Measurements from ENCODE around the gene MLF2. TPM values are rescaled to one million over a fixed set of nuclear protein-coding genes. Genes with fewer than 3 reads are reported as not detected.

The MLF2 gene, protein sequence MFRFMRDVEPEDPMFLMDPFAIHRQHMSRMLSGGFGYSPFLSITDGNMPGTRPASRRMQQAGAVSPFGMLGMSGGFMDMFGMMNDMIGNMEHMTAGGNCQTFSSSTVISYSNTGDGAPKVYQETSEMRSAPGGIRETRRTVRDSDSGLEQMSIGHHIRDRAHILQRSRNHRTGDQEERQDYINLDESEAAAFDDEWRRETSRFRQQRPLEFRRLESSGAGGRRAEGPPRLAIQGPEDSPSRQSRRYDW
- 92.7 and 94.4 TPM in 2 replicates for total RNA-seq

DNA sequence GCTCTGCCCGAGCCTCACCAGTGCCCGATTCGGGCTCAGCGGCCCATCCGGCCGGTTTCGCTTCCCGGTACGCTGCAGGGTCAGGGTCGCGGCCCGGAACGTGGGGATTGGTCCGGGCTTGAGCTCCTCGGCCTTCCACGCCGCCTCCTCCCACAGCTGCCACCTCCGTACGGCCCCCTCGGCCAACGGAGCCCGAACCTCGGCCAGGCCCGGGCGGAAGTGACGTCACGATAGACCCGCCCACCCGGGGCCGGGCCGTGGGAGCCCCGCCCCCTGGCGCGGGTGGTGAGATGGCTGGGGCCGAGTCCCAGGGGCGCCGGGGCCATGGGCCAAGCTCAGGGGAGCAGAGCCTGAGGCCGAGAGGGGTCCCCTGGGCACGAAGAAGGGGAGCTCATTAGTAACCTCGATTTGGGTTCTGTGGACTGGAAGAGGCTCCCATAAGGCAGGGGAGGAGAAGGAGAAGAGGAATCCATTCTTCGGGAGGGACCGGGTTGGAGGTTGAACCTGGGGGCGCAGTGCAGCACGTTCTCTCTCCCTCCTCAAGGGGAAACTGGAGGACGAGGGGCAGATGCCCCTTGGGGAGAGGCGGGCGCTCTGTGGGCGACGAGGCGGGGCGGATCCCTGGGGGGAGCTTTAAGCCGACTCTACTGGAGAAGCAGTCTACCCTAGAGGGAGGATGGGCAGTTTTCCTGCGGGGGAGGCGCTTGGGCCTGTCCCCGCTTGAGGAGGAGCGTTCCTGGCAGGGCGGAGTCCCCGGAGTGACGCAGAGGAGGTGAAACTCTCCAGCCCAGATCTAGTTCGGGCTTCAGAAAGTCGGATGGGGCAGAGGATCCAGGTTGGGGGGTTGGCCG is at the start of gene MLF2:
MLF2 (minus strand) TSS at position 221 of the 851 bp plus-strand sequence. CDS start 807 bp downstream, outside the sequence.
- intact Hi-C loops (cut with micrococcal nuclease) = loop anchor here (1.0 to 5.0 kb wide), 10 partner anchors 11 to 146 kb away; partner anchors contain the start of genes CD4, CDCA3, CHD4 and COPS7A

DNA sequence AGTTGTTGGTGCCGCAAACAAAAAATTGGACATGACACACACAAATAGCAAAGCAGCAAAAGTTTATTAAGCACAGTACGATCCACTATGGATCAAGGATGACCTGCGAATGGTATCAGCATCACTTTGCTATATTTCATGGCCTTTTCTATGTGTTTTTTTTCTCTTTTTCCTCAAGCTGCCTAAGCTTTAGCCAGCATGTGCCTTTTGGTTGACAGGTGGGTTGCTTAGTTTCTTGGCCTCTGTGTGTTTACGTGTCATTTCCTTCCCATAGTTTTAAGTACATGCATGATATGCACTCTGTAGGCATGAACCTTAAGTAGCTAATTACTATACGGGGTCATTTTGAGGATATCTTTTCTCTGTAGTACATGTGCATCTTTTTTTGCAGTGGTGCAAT is 46.2 kb upstream of the MLF2 start:
- intact Hi-C loops (cut with micrococcal nuclease) = no loop called here

DNA sequence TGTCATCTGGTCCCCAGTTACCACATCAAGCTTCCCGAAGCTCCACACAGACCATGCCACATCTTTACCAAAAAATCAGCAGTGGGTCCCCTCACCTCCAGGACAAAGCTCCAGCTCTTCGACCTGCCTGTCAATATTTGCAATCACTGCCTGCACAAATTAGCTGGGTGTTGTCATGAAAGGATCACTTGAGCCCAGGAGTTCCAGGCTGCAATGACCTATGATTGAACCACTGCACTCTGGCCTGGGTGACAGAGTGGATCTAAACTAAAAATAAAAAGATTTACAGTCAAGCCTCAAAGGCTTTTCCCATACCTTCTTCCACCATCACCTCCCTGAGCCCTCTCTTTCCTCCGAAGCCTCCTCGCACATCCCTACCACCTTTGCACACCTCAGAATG is 43.6 kb upstream of the MLF2 start:
- intact Hi-C loops (cut with micrococcal nuclease) = no loop called here

DNA sequence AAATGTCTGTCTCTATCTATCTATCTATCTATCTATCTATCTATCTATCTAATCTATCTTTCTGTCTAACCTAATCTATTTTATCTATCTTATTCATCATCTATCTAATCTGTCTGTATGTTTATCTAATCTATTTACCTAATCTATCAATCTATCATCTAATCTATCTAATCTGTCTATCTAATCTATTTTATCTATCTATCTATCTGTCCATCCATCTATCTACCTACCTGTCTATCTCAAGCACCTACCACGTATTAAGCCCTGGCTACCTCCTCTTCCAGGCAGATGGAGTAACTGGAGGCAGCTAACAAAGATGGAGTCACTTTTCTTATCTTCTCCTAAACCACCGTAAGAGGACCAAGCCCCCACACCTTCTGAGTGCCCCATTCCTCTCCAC is 42.1 kb upstream of the MLF2 start:
- intact Hi-C loops (cut with micrococcal nuclease) = no loop called here

DNA sequence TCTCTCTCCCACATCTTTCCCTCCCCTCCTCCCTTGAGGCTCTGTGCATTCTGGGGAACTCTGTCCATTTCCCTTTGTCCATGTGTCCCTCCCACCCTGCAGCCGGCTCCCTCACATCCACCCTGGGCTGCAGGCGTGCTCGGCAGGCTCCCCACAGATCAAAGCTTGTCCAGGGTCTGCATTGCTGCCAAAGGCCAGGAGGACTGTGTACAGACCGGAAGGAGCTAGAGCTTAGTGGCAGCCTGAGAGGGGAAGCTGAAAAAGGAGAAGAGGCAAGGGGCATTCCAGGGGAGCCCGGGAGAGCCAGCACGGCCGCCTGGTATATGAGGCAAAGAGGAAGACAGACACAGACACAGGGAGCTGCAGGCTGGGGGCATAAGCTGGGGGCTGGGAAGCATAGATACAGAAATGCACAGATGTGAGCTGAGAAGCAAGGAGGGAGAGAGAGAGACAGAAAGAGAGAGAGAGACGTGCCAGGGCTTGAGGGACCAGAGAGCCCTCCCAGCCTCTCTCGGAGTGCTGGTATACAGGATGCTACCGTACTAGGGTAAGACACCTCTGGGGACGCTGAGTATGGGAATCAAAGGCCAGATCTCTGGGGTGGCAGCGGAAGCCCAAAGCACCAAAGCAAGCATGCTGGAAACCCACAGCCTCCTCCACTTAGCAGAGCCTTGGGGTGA is 39.7 kb upstream of the MLF2 start:
- intact Hi-C loops (cut with micrococcal nuclease) = loop anchor here (5.0 kb wide), 3 partner anchors 35 to 235 kb away; partner anchors contain the start of genes IFFO1, P3H3 and PIANP

DNA sequence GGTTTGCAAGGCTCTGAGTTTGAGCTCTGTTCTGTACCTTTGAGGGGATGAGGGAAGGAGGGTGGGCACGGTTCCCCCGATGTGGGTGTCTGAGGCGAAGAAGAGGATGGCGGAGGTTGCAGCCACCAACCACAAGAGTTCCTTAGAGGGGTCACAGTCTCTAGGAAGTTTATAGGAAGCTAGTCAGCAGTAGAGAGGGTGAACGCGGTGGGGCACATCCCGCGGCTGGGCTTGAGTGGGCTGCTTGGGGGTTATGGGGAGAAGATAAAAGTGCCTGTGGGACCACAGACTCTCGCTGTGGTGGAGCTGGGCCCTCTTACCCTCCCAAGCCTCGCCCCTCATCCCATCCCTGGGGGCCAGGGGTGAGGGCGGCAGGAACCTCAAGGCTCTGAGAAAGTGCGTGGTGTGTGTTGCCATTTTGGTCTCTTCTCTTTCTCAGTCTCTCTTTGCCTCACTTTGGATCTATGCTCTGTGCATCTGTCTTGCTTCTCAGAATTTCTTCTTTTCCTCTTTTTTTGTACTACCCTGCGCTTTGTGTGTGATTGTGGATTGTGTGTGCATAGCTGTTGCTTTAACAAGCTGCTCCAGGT is 39.1 kb upstream of the MLF2 start:
- intact Hi-C loops (cut with micrococcal nuclease) = loop anchor here (5.0 kb wide), 3 partner anchors 35 to 235 kb away; partner anchors contain the start of genes IFFO1, P3H3 and PIANP

DNA sequence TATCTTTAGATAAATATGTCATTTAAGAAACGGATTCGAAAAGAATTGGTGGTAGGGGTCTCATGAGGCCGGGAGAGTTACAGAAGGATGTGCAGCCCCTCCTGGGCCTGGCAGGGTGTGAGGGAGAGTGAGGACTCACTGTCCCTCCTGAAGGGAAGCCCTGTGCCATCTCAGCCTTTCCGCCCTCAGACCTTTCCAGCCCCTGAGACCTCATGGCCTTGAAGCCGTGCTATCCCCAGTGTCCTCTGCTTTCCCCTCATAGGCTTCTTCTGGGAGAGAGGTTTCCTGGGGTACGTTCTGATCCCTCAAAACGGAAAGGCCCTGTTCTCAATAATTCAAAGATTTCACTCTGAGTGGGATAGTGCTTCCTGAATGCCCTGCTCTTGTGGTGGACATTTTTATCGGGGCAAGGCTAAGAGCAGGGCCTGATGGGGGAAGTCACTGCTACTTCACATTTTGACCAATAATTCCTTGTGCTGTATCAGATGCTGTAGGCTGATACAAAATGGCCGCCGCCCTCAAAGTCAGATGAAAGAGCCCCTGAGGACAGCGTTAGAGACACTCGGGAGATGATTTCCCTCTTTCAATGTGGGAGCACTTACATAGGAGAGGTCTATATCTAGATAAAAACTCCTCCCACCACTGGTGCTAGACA is 37.7 kb upstream of the MLF2 start:
- intact Hi-C loops (cut with micrococcal nuclease) = loop anchor here (5.0 kb wide), 3 partner anchors 37 to 233 kb away; partner anchors contain the start of genes IFFO1, P3H3 and PIANP

DNA sequence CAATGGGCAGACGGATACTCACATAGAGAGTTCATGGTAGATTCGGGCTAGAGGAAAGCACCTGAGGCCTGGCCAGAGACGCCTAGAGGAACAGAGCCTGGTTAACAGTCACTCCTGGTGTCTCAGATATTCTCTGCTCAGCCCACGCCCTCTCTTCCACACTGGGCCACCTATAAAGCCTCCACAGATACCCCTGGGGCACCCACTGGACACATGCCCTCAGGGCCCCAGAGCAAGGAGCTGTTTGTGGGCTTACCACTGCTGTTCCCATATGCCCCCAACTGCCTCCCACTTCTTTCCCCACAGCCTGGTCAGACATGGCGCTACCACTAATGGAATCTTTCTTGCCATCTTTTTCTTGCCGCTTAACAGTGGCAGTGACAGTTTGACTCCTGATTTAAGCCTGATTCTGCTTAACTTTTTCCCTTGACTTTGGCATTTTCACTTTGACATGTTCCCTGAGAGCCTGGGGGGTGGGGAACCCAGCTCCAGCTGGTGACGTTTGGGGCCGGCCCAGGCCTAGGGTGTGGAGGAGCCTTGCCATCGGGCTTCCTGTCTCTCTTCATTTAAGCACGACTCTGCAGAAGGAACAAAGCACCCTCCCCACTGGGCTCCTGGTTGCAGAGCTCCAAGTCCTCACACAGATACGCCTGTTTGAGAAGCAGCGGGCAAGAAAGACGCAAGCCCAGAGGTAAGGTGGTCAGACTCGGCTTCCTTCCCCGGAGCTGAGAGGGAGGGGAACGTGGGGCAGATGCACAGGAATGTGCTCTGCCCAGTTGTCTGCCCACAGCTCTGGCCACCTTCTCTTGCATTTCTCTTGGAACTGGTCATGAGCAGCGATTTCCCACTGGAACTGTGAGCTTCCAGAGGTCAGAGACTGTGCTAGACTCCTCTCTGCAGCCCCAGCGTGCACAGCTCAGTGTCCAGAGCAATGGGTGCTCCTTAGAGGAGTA is 36.3 kb upstream of the MLF2 start, which contains the start of gene CD4:
CD4 (plus strand) TSS at position 557 of the 953 bp plus-strand sequence. CDS start 10,611 bp downstream, outside the sequence.
- intact Hi-C loops (cut with micrococcal nuclease) = loop anchor here (1.0 to 2.0 kb wide), 4 partner anchors 10 to 64 kb away; partner anchors contain the start of genes COPS7A, MLF2 and PTMS

DNA sequence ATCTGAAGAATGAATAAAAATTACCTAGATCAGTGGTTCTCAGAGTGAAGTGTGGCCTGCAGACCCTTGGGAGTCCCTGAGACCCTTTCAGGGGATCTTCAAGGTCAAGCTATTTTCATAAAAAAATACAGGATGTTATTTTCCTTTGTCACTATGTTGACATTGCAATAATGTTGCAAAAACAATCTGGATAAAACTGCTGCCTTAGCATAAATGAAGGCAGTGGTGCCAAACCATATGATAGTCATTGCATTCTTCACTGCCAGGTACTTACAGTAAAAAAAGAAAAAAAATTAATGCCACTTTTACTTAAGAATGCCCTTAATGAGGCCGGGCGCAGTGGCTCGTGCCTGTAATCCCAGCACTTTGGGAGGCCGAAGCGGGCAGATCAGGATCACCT is 34.4 kb upstream of the MLF2 start:
- intact Hi-C loops (cut with micrococcal nuclease) = no loop called here

DNA sequence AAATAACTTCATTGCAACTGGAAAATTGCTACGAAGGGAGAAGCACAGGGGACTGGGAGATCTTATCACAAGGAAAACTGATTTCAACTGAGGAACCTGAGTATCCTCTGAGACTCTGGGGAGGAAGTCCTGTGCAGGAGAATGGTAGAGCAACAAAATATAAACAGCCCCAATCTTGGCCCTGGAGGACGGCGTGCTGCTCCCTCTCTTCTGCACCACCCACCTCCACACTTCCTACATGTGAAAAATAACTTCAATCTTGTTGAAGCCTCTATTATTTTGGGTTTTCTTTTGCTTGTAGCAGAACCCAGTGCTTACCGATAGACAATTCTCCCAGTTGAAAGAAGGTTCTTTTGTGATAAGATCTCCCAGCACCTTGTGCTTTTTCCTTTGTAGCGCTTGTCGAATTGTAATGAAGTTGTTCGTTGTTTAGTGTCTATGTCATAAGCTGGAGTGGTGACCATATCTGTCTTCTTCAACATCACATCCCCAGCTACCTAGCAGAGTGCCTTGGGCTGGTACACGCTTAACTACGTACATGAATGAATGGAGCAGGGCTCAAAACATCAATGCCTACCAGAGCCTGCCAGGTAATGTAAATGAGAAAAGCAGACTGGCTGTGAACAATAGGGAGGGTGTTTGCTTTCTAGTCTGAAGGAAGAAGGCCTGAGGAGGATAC is 33.6 kb upstream of the MLF2 start:
- intact Hi-C loops (cut with micrococcal nuclease) = no loop called here

DNA sequence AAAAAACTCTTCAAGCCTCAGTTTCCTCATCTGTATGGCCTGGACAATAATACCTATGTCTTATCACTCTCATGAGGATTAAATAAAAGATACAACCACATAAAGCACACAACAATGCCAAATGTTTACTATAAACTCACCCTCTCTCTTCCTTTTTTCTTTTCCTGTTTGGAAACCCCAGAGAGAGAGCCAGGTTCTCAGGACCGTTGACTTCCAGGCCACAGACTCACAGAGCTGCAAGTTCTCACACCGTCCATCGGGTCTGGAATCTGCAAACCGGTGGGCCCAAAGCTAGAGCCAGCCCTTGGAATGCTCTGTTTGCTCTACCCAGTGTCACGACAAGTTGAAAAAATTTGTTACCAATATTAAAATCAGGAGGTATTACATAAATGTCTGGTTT is 31.8 kb upstream of the MLF2 start:
- intact Hi-C loops (cut with micrococcal nuclease) = no loop called here

DNA sequence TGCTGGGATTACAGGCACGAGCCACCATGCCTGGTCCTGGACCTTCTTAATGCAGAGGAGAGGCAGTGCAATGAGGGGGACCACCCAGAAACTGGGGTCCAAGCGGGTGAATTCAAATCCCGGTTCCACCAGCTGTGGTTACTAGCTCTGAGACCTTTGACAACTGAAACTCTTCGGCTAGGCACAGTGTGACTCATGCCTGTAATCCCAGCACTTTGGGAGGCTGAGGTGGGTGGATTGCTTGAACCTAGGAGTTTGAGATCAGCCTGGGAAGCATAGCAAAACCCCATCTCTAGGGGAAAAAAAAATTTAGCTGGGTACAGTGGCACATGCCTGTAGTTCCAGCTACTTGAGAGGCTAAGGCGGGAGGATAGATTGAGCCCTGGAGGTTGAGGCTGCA is 31.4 kb upstream of the MLF2 start:
- intact Hi-C loops (cut with micrococcal nuclease) = no loop called here

DNA sequence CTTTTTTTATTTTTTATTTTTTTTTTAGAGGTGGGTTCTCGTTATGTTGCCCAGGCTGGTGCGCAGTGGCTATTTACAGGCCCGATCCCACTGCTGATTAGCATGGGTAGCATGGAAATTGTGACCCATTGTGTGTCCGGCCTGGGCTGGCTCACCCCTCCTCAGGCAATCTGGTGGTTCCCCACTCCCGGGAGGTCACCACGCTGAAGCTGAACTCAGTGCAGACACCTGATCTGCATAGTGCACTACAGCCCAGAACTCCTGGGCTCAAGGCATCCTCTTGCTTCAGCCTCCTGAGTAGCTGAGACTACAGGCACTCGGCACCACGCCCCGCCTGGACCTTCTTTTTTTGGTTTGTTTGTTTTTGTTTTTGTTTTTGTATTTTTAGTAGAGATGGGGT is 30.9 kb upstream of the MLF2 start:
- intact Hi-C loops (cut with micrococcal nuclease) = no loop called here

DNA sequence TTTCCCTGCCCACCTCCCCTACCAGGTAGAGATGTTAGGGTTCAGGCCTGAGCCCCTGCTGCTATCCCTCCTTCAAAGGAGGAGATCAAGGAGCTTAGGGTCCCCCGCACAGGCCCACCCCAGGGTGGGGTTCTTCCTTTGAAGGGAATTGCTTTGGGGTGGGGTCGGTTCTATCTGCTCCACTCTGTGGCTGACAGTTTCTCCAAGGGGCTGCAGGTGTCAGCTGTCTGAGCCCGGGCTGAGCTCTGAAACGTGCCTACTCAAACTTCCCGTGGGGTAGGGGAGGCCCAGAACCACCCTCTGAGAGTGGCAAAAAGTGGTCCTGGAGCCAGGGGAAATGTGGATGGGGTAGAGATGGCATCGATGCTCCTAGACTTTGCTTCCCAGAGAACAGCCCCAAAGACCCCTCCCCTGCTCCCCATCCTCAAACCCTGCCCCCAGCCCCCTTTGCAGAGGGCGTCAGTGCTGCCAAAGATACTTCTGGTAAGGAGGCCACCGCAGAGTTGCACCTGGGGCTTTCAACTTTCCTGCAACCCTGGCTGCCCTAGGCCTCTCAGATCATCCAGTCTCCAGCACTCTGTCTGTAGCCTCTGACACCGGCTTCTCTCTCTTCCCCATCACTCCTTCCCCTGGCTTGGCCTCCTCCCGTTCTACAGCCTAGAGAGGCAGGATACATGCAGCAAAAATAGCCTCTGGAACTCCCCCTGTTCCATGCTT is 30.1 kb upstream of the MLF2 start:
- intact Hi-C loops (cut with micrococcal nuclease) = no loop called here

DNA sequence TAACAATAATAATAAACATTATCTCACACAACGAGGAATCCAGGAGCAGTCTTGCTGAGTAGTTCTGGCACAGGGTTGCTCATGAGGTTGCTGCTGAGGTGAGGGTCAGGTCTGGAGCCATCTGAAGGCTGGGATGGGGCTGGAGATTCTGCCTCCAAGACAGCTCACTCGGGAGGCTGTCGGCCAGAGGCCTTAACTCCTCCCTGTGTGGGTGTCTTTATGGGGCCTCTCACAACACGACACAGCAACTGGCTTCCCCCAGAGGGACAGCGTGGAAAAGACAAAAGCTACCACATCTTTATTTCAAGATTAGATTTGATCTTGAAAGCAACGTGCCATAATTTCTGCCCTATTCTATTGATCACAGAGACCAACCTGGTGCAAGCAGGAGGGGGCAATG is 29.2 kb upstream of the MLF2 start:
- intact Hi-C loops (cut with micrococcal nuclease) = no loop called here

DNA sequence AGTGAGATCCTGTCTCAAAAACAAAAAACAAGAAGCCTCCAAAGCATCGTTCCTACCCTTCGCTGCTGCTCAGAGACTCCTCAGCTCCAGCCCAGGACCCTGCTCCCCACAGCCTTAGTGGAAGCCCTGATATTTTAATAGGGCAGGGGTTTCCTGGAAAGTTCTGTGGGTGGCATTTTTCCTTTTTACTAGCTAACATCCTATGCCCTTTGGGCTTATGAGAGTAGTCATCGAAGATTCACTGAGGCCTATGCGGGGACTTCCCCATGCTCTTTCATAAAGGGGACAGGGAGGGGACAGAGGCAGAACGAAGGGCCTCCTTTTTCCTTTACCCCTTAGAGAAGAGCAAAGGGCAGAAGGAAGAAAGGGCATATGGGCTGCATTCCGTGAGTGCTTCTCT is 27.6 kb upstream of the MLF2 start:
- intact Hi-C loops (cut with micrococcal nuclease) = no loop called here

DNA sequence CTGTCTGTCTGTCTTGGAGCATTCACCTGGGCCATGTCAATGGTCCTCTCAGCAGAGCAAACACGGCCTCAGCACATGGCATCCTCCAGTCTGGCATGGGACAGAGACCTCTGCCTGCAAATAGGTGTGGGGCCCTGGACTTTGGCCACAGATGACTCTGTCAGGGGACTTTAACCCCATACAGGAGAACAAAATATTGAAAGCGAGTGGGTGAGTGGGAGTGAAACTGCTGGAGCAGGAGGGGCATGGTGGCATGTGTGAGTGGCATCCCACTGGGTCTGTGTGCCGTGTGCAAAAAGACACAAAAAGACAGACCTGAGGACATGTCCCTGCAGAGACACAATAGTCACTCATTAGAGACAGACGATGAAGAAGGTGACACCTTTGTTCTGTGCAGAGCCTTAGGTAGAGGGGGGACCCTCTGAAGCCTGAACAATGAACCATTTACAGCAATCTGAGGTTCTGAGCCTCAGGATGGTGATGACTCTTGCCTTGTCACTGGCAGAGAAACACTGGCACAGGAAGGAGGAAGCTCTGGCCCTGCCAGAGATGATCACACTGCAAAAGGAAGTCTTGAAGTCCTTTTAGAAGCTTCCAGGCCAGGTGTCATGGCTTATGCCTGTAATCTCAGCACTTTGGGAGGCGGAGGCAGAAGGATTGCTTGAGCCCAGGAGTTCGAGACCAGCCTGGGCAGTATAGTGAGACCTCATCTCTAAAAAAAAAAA is 26.9 kb upstream of the MLF2 start:
- intact Hi-C loops (cut with micrococcal nuclease) = loop anchor here (1.0 to 5.0 kb wide), 4 partner anchors 9 to 173 kb away; partner anchors contain the start of genes CD4, CHD4 and MLF2
